SKM-1 treated with dmso at 0.1 percent for 144 hours (cell line): ENCODE measurements around the gene SDR42E1.
"Not testable (repeated sequence)": the region's sequence is repeated elsewhere in the genome, so short reads cannot be mapped to it uniquely, and the experiment has no call there.

Experiments
- DNase-seq: peaks from one replicate; lab custom pipeline; 2025; ENCODE audit not compliant: unreplicated experiment; lab: John Stamatoyannopoulos, UW

Gene SDR42E1

GRCh38 chr16:82005027-82005830 lies 6.0 kb downstream of the SDR42E1 start:
- DNase-seq: no peak

GRCh38 chr16:82004601-82005000 lies 6.7 kb downstream of the SDR42E1 start:
- no peak for DNase-seq

- no peak for DNase-seq
Observed at GRCh38 chr16:82002831-82003230, 8.4 kb downstream of the SDR42E1 start.

- no peak for DNase-seq
Observed at GRCh38 chr16:81997738-81998137, 13.5 kb downstream of the SDR42E1 start.

- DNase-seq: no peak
Observed at GRCh38 chr16:81996664-81997509, 14.4 kb downstream of the SDR42E1 start.

- no peak for DNase-seq
Observed at GRCh38 chr16:81995651-81996050, 15.6 kb downstream of the SDR42E1 start.

GRCh38 chr16:81994485-81994884 lies 16.8 kb downstream of the SDR42E1 start:
- DNase-seq: no peak

- DNase-seq: no peak
Observed at GRCh38 chr16:81992859-81993258, 18.4 kb downstream of the SDR42E1 start.

GRCh38 chr16:81987706-81988105 lies 23.6 kb downstream of the SDR42E1 start:
- DNase-seq: no peak

- no peak for DNase-seq
Observed at GRCh38 chr16:81987121-81987520, 24.1 kb downstream of the SDR42E1 start.

GRCh38 chr16:81977335-81977942 lies 33.8 kb downstream of the SDR42E1 start:
- not testable (repeated sequence) for DNase-seq

GRCh38 chr16:81975637-81976036 lies 35.6 kb downstream of the SDR42E1 start:
- no peak for DNase-seq

- DNase-seq: no peak
Observed at GRCh38 chr16:81973737-81974136, 37.5 kb downstream of the SDR42E1 start.

- no peak for DNase-seq
Observed at GRCh38 chr16:81971853-81972252, 39.4 kb downstream of the SDR42E1 start.

- DNase-seq: no peak
Observed at GRCh38 chr16:81967358-81967757, 43.9 kb downstream of the SDR42E1 start.

GRCh38 chr16:81964808-81965207 lies 46.5 kb downstream of the SDR42E1 start:
- DNase-seq: no peak

- peak; percentile 28 for DNase-seq
Observed at GRCh38 chr16:81956213-81956948, 54.9 kb downstream of the SDR42E1 start.

- DNase-seq: no peak
Observed at GRCh38 chr16:81951564-81951963, 59.7 kb downstream of the SDR42E1 start.

- no peak for DNase-seq
Observed at GRCh38 chr16:81946206-81946605, 65.1 kb downstream of the SDR42E1 start.

- DNase-seq: no peak
Observed at GRCh38 chr16:81945665-81946064, 65.6 kb downstream of the SDR42E1 start.

GRCh38 chr16:81942007-81942601 lies 69.2 kb downstream of the SDR42E1 start:
- DNase-seq: no peak
